B cell (primary cell): ENCODE measurements around the gene TOR2A. TPM values are rescaled to one million over a fixed set of nuclear protein-coding genes. Genes with fewer than 3 reads are reported as not detected.

ENCODE experiments used
- ATAC-seq: fragments of 200-7000 bp; cut with Tn5 transposase; one replicate; pipeline ENCODE4 v1.10.0; 2021; ENCODE audit warnings: low read depth, mild to moderate bottlenecking, moderate number of reproducible peaks, moderate library complexity
- CTCF ChIA-PET: fragments of 350-600 bp; sonication (Branson Sonifier 250); formaldehyde crosslinking; loops from one replicate; lab custom pipeline; 2021; ENCODE audit warnings: antibody characterized with exemption, inconsistent platforms; lab: Charles Lee
- POLR2A ChIA-PET: fragments of 350-600 bp; sonication (Branson Sonifier 250); formaldehyde crosslinking; loops from one replicate; lab custom pipeline; 2021; ENCODE audit warnings: antibody characterized with exemption; lab: Charles Lee
- DNase-seq: peaks from one replicate; pipeline ENCODE4 v3.0.0; 2013
- H2AFZ ChIP-seq: 2 replicates; pipeline ENCODE4 v1.6.1; 2012; ENCODE audit warnings: mild to moderate bottlenecking, low read depth, low read length; ENCODE audit not compliant: insufficient read depth, poor library complexity, severe bottlenecking
- H3K27ac ChIP-seq, 2 donors: 1 replicate in 1 of 2; 2 replicates in 1 of 2; pipeline ENCODE4 v1.5.1; 2012 to 2013; ENCODE audit warnings: low read length in 2 of 2, mild to moderate bottlenecking in 2 of 2, moderate library complexity in 1 of 2
- H3K27me3 ChIP-seq, 4 experiments: fragments of 200-600 bp in 1 of 4; sonication (generic) in 1 of 4; replicated peaks in 1 of 4; 1 replicate in 2 of 4; 2 replicates in 2 of 4; pipeline versions ENCODE4 v1.6.1 to v1.7.0; 2013 to 2016; ENCODE audit warnings: low read length in 3 of 4, mild to moderate bottlenecking in 2 of 4, mixed read lengths in 1 of 4, moderate library complexity in 1 of 4; ENCODE audit not compliant: insufficient read depth in 4 of 4, control insufficient read depth in 3 of 4; ENCODE audit errors: control extremely low read depth in 1 of 4
- H3K36me3 ChIP-seq, 2 experiments: replicated peaks in 1 of 2; 1 replicate in 1 of 2; 2 replicates in 1 of 2; pipeline versions ENCODE4 v1.6.1 to v1.7.1; 2013; ENCODE audit warnings: low read length in 1 of 2; ENCODE audit not compliant: insufficient read depth in 2 of 2, control insufficient read depth in 1 of 2; ENCODE audit errors: control extremely low read depth in 1 of 2, extremely low read depth in 1 of 2
- H3K4me1 ChIP-seq, 2 donors: fragments of 200-600 bp in 1 of 2; sonication (generic) in 1 of 2; 1 replicate in 1 of 2; 2 replicates in 1 of 2; pipeline versions ENCODE4 v1.5.1 to v1.6.1; 2013 to 2017; ENCODE audit warnings: low read length in 2 of 2; ENCODE audit not compliant: control insufficient read depth in 2 of 2, insufficient read depth in 2 of 2
- H3K4me2 ChIP-seq: replicated peaks from 2 replicates; pipeline ENCODE3; 2012; ENCODE audit warnings: mild to moderate bottlenecking, low read depth, low read length; ENCODE audit not compliant: poor library complexity, severe bottlenecking
- H3K4me3 ChIP-seq, 5 experiments: fragments of 200-600 bp in 1 of 5; sonication (generic) in 1 of 5; 1 replicate in 3 of 5; 2 replicates in 2 of 5; pipeline versions ENCODE4 v1.5.1 to v1.7.0; 2011 to 2016; ENCODE audit warnings: low read length in 4 of 5, mild to moderate bottlenecking in 4 of 5, low read depth in 2 of 5, control low read depth in 1 of 5, moderate library complexity in 1 of 5; ENCODE audit not compliant: insufficient read depth in 1 of 5; ENCODE audit errors: control extremely low read depth in 1 of 5, extremely low read depth in 1 of 5
- H3K79me2 ChIP-seq: fragments of 200-600 bp; sonication (generic); one replicate; pipeline ENCODE4 v1.6.0; 2016; ENCODE audit warnings: low read length; ENCODE audit not compliant: control insufficient read depth, insufficient read depth
- H3K9ac ChIP-seq: fragments of 200-600 bp; sonication (generic); 2 replicates; pipeline ENCODE4 v1.6.1; 2017; ENCODE audit warnings: mild to moderate bottlenecking, low read length, moderate library complexity
- H3K9me3 ChIP-seq, 3 donors: one replicate each; pipeline versions ENCODE4 v1.6.1 to v1.7.1; 2013; ENCODE audit warnings: low read length in 2 of 3; ENCODE audit not compliant: control insufficient read depth in 2 of 3, insufficient read depth in 1 of 3; ENCODE audit errors: control extremely low read depth in 1 of 3
- H4K20me1 ChIP-seq: 2 replicates; pipeline ENCODE4 v1.6.0; 2012; ENCODE audit warnings: mild to moderate bottlenecking, low read length; ENCODE audit not compliant: insufficient read depth, control insufficient read depth, poor library complexity, severe bottlenecking
- H3K27ac Mint-ChIP-seq: one replicate; pipeline ENCODE4 v1.8.0; 2021; ENCODE audit warnings: mixed read lengths
- H3K27me3 Mint-ChIP-seq: one replicate; pipeline ENCODE4 v1.8.0; 2021; ENCODE audit warnings: mixed read lengths
- H3K4me1 Mint-ChIP-seq: one replicate; pipeline ENCODE4 v1.8.0; 2021; ENCODE audit warnings: mixed read lengths
- H3K4me3 Mint-ChIP-seq: one replicate; pipeline ENCODE4 v1.8.0; 2021; ENCODE audit warnings: mixed read lengths
- H3K9me3 Mint-ChIP-seq: one replicate; pipeline ENCODE4 v1.8.0; 2022; ENCODE audit warnings: mixed read lengths; ENCODE audit not compliant: insufficient read depth
- EZH2 ChIP-seq: IDR thresholded peaks from 2 replicates; pipeline ENCODE4 v1.6.1; 2012; ENCODE audit warnings: borderline replicate concordance, low read depth, mild to moderate bottlenecking, moderate library complexity, low read length; ENCODE audit not compliant: insufficient read depth, poor library complexity, severe bottlenecking
- WGBS: methylation state at CpG from one replicate; pipeline ENCODE4 v1.1.5; 2013; ENCODE audit warnings: missing lambda C conversion rate; ENCODE audit not compliant: insufficient coverage; 5-methylcytosine and 5-hydroxymethylcytosine counted together
- intact Hi-C: fragments of 100-400 bp; cut with micrococcal nuclease; formaldehyde crosslinking; loops from one replicate; pipeline ENCODE4 v1.10.0; 2022
- polyA plus RNA-seq: library from polyadenylated mRNA; depleted of rRNA; stranded (reverse); fragments of >200 nt; gene quantifications from 2 replicates; pipeline ENCODE4 v1.2.3, GENCODE V29; 2012
- total RNA-seq, 2 donors: library from RNA; stranded (reverse); fragments of 120-200 nt in 1 of 2; gene quantifications; 1 replicate in 1 of 2; 2 replicates in 1 of 2; pipeline versions ENCODE4 v1.2.3 to v1.2.4, GENCODE V29; 2013 to 2022
- TF ChIP-seq, protein P1 (sequence below): fragments of 200-600 bp; IDR thresholded peaks from one replicate; pipeline ENCODE4 v1.8.0; 2022; ENCODE audit warnings: antibody characterized with exemption, mild to moderate bottlenecking

The TOR2A gene
- total and polyA plus RNA-seq, 2 donors (not counting 1 experiment from before 2014, with no cell fraction given) = 15.8 to 26.5 TPM

DNA sequence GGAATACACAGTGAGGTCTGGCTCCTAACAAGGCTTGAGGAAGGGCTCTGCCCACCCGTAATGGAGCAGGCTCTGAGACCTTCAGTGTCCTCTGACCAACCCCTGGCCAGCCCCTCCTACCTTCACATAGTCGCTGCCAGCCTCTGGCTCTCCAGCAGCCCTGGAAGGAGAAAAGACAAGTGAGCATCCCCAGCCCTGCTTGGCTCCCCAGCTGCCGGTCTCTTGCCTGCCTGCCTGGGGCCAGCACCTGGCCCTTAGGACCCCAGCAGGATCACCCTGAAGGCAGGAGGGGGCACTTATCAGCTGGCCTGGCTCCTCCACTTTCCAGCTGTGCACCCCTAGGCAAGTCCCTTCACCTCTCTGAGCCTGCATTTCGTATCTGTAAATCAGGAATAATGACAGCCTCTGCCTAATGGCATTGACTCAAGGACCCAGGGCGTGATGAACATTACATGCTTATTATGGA, 26.4 kb upstream of the TOR2A start:
- no peak overlapping the region for H3K4me3 ChIP-seq
- no peaks in the 10 kb centered on the region for H3K9me3 Mint-ChIP-seq
- TF ChIP-seq EZH2 = no peak
- TF ChIP-seq, protein P1, sequence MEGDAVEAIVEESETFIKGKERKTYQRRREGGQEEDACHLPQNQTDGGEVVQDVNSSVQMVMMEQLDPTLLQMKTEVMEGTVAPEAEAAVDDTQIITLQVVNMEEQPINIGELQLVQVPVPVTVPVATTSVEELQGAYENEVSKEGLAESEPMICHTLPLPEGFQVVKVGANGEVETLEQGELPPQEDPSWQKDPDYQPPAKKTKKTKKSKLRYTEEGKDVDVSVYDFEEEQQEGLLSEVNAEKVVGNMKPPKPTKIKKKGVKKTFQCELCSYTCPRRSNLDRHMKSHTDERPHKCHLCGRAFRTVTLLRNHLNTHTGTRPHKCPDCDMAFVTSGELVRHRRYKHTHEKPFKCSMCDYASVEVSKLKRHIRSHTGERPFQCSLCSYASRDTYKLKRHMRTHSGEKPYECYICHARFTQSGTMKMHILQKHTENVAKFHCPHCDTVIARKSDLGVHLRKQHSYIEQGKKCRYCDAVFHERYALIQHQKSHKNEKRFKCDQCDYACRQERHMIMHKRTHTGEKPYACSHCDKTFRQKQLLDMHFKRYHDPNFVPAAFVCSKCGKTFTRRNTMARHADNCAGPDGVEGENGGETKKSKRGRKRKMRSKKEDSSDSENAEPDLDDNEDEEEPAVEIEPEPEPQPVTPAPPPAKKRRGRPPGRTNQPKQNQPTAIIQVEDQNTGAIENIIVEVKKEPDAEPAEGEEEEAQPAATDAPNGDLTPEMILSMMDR = no peak
- H3K27me3 Mint-ChIP-seq = no peaks in the 10 kb centered on the region
- peaks cover 0 to 20% of the 10 kb centered on the region in 2 donors for H3K4me1 ChIP-seq
- peaks cover 97% of the 10 kb centered on the region for H3K79me2 ChIP-seq
- no peaks in the 10 kb centered on the region for H3K27me3 ChIP-seq
- H3K9ac ChIP-seq = no peak overlapping the region
- H4K20me1 ChIP-seq = peaks cover 99% of the 10 kb centered on the region
- POLR2A ChIA-PET = no interaction called here
- H3K4me3 Mint-ChIP-seq = no peak overlapping the region
- H3K9me3 ChIP-seq = no peaks in the 10 kb centered on the region
- peak overlapping the region in 1 of 2 donors; percentile 30 for H3K27ac ChIP-seq
- H3K36me3 ChIP-seq = peaks cover 0 to 72% of the 10 kb centered on the region in 2 experiments
- H3K27ac Mint-ChIP-seq = no peak overlapping the region
- no peak overlapping the region for H3K4me2 ChIP-seq
- DNase-seq (no peak), ATAC-seq (no peak)
- H2AFZ ChIP-seq = no peak overlapping the region
- CTCF ChIA-PET = interaction anchor here (1.0 to 2.3 kb wide), 3 partner anchors 23 to 108 kb away, joined by 3 to 5 read pairs (median 4); partner anchors contain the start of gene TOR2A
- H3K4me1 Mint-ChIP-seq = peaks cover 37% of the 10 kb centered on the region
- intact Hi-C loops = no loop called here
- WGBS = 96% methylated on average over 5 of the region's 5 CpGs

- Histone ChIP-seq H3K4me1 (peaks cover 0 to 16% of the 10 kb centered on the region in 2 donors), H3K27ac (peak overlapping the region in 1 of 2 donors; percentile 30), H4K20me1 (peaks cover 98% of the 10 kb centered on the region), H3K27me3 (no peaks in the 10 kb centered on the region), H3K9ac (no peak overlapping the region), H3K4me3 (no peak overlapping the region), H3K9me3 (no peaks in the 10 kb centered on the region), H3K4me2 (no peak overlapping the region), H2AFZ (no peak overlapping the region), H3K79me2 (peaks cover 97% of the 10 kb centered on the region), H3K36me3 (peaks cover 0 to 67% of the 10 kb centered on the region in 2 experiments)
- ATAC-seq (no peak), DNase-seq (no peak)
- Mint-ChIP-seq H3K27me3 (no peaks in the 10 kb centered on the region), H3K4me3 (no peak overlapping the region), H3K4me1 (peaks cover 33% of the 10 kb centered on the region), H3K27ac (no peak overlapping the region), H3K9me3 (no peaks in the 10 kb centered on the region)
- CTCF ChIA-PET = interaction anchor here (1.0 to 2.3 kb wide), 3 partner anchors 24 to 109 kb away, joined by 3 to 5 read pairs (median 4); partner anchors contain the start of gene TOR2A
- POLR2A ChIA-PET = no interaction called here
- TF ChIP-seq EZH2 = no peak
- TF ChIP-seq, protein P1 = no peak
- WGBS = 100% methylated on average over 4 of the region's 5 CpGs
- intact Hi-C loops = no loop called here
Measured at GRCh38 chr9:127761061-127761460, 26.0 kb upstream of the TOR2A start.
